K562 (cell line): ENCODE data around the gene NR1H2. TPM values are rescaled to one million over a fixed set of nuclear protein-coding genes. Genes with fewer than 3 reads are reported as not detected.

Experiments used
- CSDE1 ChIP-seq, 2 experiments: fragments of 450-650 bp; IDR thresholded peaks; 2 replicates each; pipeline ENCODE4 v1.6.1; 2016; ENCODE audit warnings: mild to moderate bottlenecking in 1 of 2
- CTBP1 ChIP-seq: fragments of 450-650 bp; IDR thresholded peaks from 2 replicates; pipeline ENCODE4 v1.6.1; 2016; ENCODE audit warnings: borderline replicate concordance
- DMBX1 ChIP-seq: fragments of 250-450 bp; sonication (Bioruptor Pico); IDR thresholded peaks from 2 replicates; pipeline ENCODE4 v1.8.0; 2022; ENCODE audit warnings: inconsistent platforms, mild to moderate bottlenecking, moderate library complexity, borderline replicate concordance
- EGR1 ChIP-seq: fragments of 450-650 bp; conservative IDR thresholded peaks from 2 replicates; pipeline ENCODE4 v1.6.1; 2017; ENCODE audit warnings: mild to moderate bottlenecking
- HEY1 ChIP-seq: fragments of 250-450 bp; sonication (Bioruptor Pico); IDR thresholded peaks from 2 replicates; pipeline ENCODE4 v1.5.0; 2020; ENCODE audit warnings: mild to moderate bottlenecking, moderate library complexity, borderline replicate concordance
- HMG20A ChIP-seq: fragments of 450-650 bp; formaldehyde crosslinking; conservative IDR thresholded peaks from 2 replicates; pipeline ENCODE4 v1.4.0; 2020; ENCODE audit warnings: mild to moderate bottlenecking, mixed read lengths
- ILF3 ChIP-seq: fragments of 450-650 bp; IDR thresholded peaks from 2 replicates; pipeline ENCODE4 v1.6.1; 2018; ENCODE audit warnings: antibody characterized with exemption, mild to moderate bottlenecking, moderate library complexity, borderline replicate concordance
- JUN ChIP-seq, 2 experiments: sonication (generic) in 1 of 2; formaldehyde crosslinking in 1 of 2; IDR thresholded peaks; 2 replicates each; pipeline versions ENCODE4 v1.6.1 to v1.8.0; 2012 to 2022; ENCODE audit warnings: borderline replicate concordance in 2 of 2, mild to moderate bottlenecking in 2 of 2, improper control_type of control experiment in 1 of 2, low read depth in 1 of 2, low read length in 1 of 2, missing genetic modification reagents in 1 of 2
- MAFK ChIP-seq: IDR thresholded peaks from 2 replicates; pipeline ENCODE4 v1.6.1; 2011; ENCODE audit warnings: low read length, improper control_type of control experiment
- MEF2A ChIP-seq: IDR thresholded peaks from 2 replicates; pipeline ENCODE4 v1.6.1; 2011; ENCODE audit warnings: low read depth, mild to moderate bottlenecking, low read length, moderate library complexity; ENCODE audit not compliant: control insufficient read depth
- MITF ChIP-seq: IDR thresholded peaks from 2 replicates; pipeline ENCODE4 v1.6.1; 2014; ENCODE audit warnings: antibody characterized with exemption
- MYC ChIP-seq, 2 experiments: fragments of 250-450 bp in 1 of 2; sonication (Bioruptor Pico) in 1 of 2; IDR thresholded peaks; 2 replicates each; pipeline versions ENCODE4 v1.5.1 to v1.6.1; 2012 to 2021; ENCODE audit warnings: low read depth in 2 of 2, borderline replicate concordance in 1 of 2, improper control_type of control experiment in 1 of 2, low read length in 1 of 2, mild to moderate bottlenecking in 1 of 2, moderate library complexity in 1 of 2
- SFPQ ChIP-seq: fragments of 200-400 bp; formaldehyde crosslinking; IDR thresholded peaks from 2 replicates; pipeline ENCODE4 v1.6.1; 2017; ENCODE audit warnings: mild to moderate bottlenecking, low read depth, low read length, moderate library complexity
- SP1 ChIP-seq: sonication (generic); formaldehyde crosslinking; IDR thresholded peaks from 2 replicates; pipeline ENCODE4 v1.8.1; 2022; ENCODE audit warnings: mild to moderate bottlenecking, missing genetic modification reagents
- TSHZ1 ChIP-seq: fragments of 250-450 bp; sonication (Bioruptor Pico); IDR thresholded peaks from 2 replicates; pipeline ENCODE4 v1.4.0; 2020; ENCODE audit warnings: mild to moderate bottlenecking, moderate library complexity
- U2AF1 ChIP-seq: fragments of 200-400 bp; formaldehyde crosslinking; optimal IDR thresholded peaks from 2 replicates; pipeline ENCODE3; 2017; ENCODE audit warnings: mild to moderate bottlenecking, low read depth, low read length, moderate library complexity
- ZNF140 ChIP-seq: fragments of 250-450 bp; sonication (Bioruptor Pico); IDR thresholded peaks from 2 replicates; pipeline ENCODE4 v1.8.0; 2021; ENCODE audit warnings: moderate library complexity, mild to moderate bottlenecking, inconsistent platforms
- ZNF707 ChIP-seq: fragments of 250-450 bp; sonication (Bioruptor Pico); conservative IDR thresholded peaks from 2 replicates; pipeline ENCODE4 v1.8.0; 2022; ENCODE audit warnings: inconsistent platforms, mild to moderate bottlenecking, moderate library complexity
- polyA plus RNA-seq, 8 experiments: library from polyadenylated mRNA; depleted of rRNA in 4 of 8; stranded (reverse) in 5 of 8; unstranded in 3 of 8; fragments of >200 nt; fragmentation: Nextera tagmentation in 2 of 8; fragmentation: Illumina TruSeq in 1 of 8; extraction: Ambion mirVana in 2 of 8; extraction: Trizol in 1 of 8; gene quantifications; 2 replicates each; pipeline versions ENCODE4 v1.2.1 to v1.2.3, GENCODE V29; 2011 to 2014; ENCODE audit warnings: inconsistent platforms in 1 of 8, missing spikeins in 1 of 8
- total RNA-seq, 7 experiments: library from RNA; depleted of rRNA in 6 of 7; stranded (reverse); fragments of >200 nt in 6 of 7; fragmentation: Illumina TruSeq in 2 of 7; extraction: Trizol in 2 of 7; gene quantifications; 2 replicates each; pipeline versions ENCODE4 v1.2.1 to v1.2.3, GENCODE V29; 2011 to 2021; ENCODE audit warnings: low replicate concordance in 1 of 7

Gene NR1H2
- total and polyA plus RNA-seq, 9 of the 15 experiments (the other 6 are each of a cell fraction or from before 2014, with no cell fraction given): 0.11 to 73.8 (median 24.0) TPM

- no peak for TF ChIP-seq MEF2A
- no peak for TF ChIP-seq JUN (IDR thresholded peaks at IDR 0.05; ENCODE audit: borderline replicate concordance, low read depth, low read length)
- no peak for TF ChIP-seq JUN (CRISPR knock-in tag; IDR thresholded peaks at IDR 0.05; ENCODE audit: borderline replicate concordance)
- TF ChIP-seq ZNF140 (CRISPR knock-in tag): no peak
- TF ChIP-seq HEY1 (CRISPR knock-in tag): no peak
- TF ChIP-seq MAFK: no peak
- TF ChIP-seq ZNF707 (CRISPR knock-in tag): no peak
- TF ChIP-seq DMBX1: no peak
- TF ChIP-seq HMG20A (CRISPR knock-in tag): no peak
- no peak for TF ChIP-seq MITF
- no peak for TF ChIP-seq TSHZ1
- no peak for TF ChIP-seq EGR1
- TF ChIP-seq ILF3: no peak
- TF ChIP-seq SP1 (CRISPR knock-in tag): peak; percentile 72
- TF ChIP-seq CSDE1 (IDR thresholded peaks at IDR 0.05): no peak
- peak; percentile 57; the same call in 1 of the 2 replicates for TF ChIP-seq MYC (IDR thresholded peaks at IDR 0.05; ENCODE audit: low read depth, low read length)
- 0 out of 2 replicates have a peak, but pooled peaks have one; percentile 19 for TF ChIP-seq MYC (CRISPR knock-in tag; IDR thresholded peaks at IDR 0.05; ENCODE audit: borderline replicate concordance, low read depth)
- no peak for TF ChIP-seq SFPQ
- no peak for TF ChIP-seq U2AF1
- peak; percentile 31; the same call in 1 of the 2 replicates for TF ChIP-seq CTBP1
These were observed 7.3 kb upstream of the NR1H2 start (continued) for GRCh38 chr19:50368649-50369570.
